Small intestine (tissue), 16 donors: ENCODE data around the gene ZNF317. TPM values are rescaled to one million over a fixed set of nuclear protein-coding genes. Genes with fewer than 3 reads are reported as not detected.

Experiments used
- DNase-seq, 2 donors: peaks; one replicate each; pipeline versions ENCODE4 v3.0.0 to v3.0.0-alpha.2; 2013
- FAIRE-seq: peaks from 2 replicates; lab custom pipeline; 2012; peaks lifted over from hg19 to GRCh38; lab: Jason Lieb, UNC
- H3K27ac ChIP-seq, 3 donors: one replicate each; pipeline ENCODE4 v1.5.1; 2013; ENCODE audit warnings: low read length in 2 of 3, mild to moderate bottlenecking in 2 of 3, control low read depth in 1 of 3, inconsistent platforms in 1 of 3, low read depth in 1 of 3, moderate library complexity in 1 of 3
- H3K27me3 ChIP-seq, 3 donors: one replicate each; pipeline ENCODE4 v1.6.1; 2013; ENCODE audit warnings: low read length in 3 of 3, inconsistent platforms in 1 of 3; ENCODE audit not compliant: control insufficient read depth in 3 of 3, insufficient read depth in 3 of 3
- H3K36me3 ChIP-seq, 3 donors: one replicate each; pipeline ENCODE4 v1.6.1; 2013; ENCODE audit warnings: low read length in 3 of 3, inconsistent platforms in 1 of 3, low read depth in 1 of 3, mild to moderate bottlenecking in 1 of 3, moderate library complexity in 1 of 3; ENCODE audit not compliant: control insufficient read depth in 3 of 3, insufficient read depth in 2 of 3
- H3K4me1 ChIP-seq, 3 donors: one replicate each; pipeline ENCODE4 v1.6.1; 2013; ENCODE audit warnings: low read length in 2 of 3, inconsistent platforms in 1 of 3, low read depth in 1 of 3, mild to moderate bottlenecking in 1 of 3, moderate library complexity in 1 of 3; ENCODE audit not compliant: control insufficient read depth in 3 of 3, insufficient read depth in 2 of 3
- H3K4me3 ChIP-seq, 3 donors: one replicate each; pipeline ENCODE4 v1.5.1; 2013; ENCODE audit warnings: low read length in 3 of 3, control low read depth in 1 of 3, inconsistent platforms in 1 of 3, low read depth in 1 of 3, mild to moderate bottlenecking in 1 of 3, moderate library complexity in 1 of 3
- H3K9me3 ChIP-seq, 2 donors: one replicate each; pipeline ENCODE4 v1.6.1; 2013; ENCODE audit warnings: low read depth in 1 of 2, low read length in 1 of 2; ENCODE audit not compliant: control insufficient read depth in 2 of 2, insufficient read depth in 1 of 2
- WGBS, 3 donors: extraction: QIAGEN DNeasy Blood & Tissue Kit; methylation state at CpG; one replicate each; pipeline ENCODE4 v1.1.7; 2013; 5-methylcytosine and 5-hydroxymethylcytosine counted together
- long read RNA-seq, 10 donors: transcript quantifications; one replicate each; lab custom pipeline, GENCODE V29; 2026
- polyA plus RNA-seq, 4 donors: library from polyadenylated mRNA; stranded (reverse) in 3 of 4; unstranded in 1 of 4; fragments of 200-250 nt in 3 of 4; fragments of 120-200 nt in 1 of 4; gene quantifications; one replicate each; pipeline versions ENCODE4 v1.2.1 to v1.2.3, GENCODE V29; 2013
- donor health status: healthy with polysubstance abuse.
- donor health status: control.
- donor health status: control.
- donor health status: Bipolar disorder and iron deficiency.
- donor health status: healthy.

ZNF317 gene
- 10 to 100 TPM; 15.2 to 35.1 (median 29.8) TPM for polyA plus RNA-seq
- long read RNA-seq, donor 1 = 0 reads
- long read RNA-seq, donor 2, full-length matches to known transcripts = 2 of 2 reads
- long read RNA-seq, donor 2, partial matches to known transcripts = 0 of 2 reads
- long read RNA-seq, donor 2, other reads (novel, unspliced or antisense) = 0 of 2 reads
- long read RNA-seq, donor 3, full-length matches to known transcripts = 2 of 2 reads
- long read RNA-seq, donor 3, partial matches to known transcripts = 0 of 2 reads
- long read RNA-seq, donor 3, other reads (novel, unspliced or antisense) = 0 of 2 reads
- long read RNA-seq, donor 4 = 0 reads
- long read RNA-seq, donor 5, full-length matches to known transcripts = 1 of 1 reads
- long read RNA-seq, donor 5, partial matches to known transcripts = 0 of 1 reads
- long read RNA-seq, donor 5, other reads (novel, unspliced or antisense) = 0 of 1 reads
- long read RNA-seq, donor 6, full-length matches to known transcripts = 5 of 5 reads
- long read RNA-seq, donor 6, partial matches to known transcripts = 0 of 5 reads
- long read RNA-seq, donor 6, other reads (novel, unspliced or antisense) = 0 of 5 reads
- long read RNA-seq, donor 7, full-length matches to known transcripts = 2 of 2 reads
- long read RNA-seq, donor 7, partial matches to known transcripts = 0 of 2 reads
- long read RNA-seq, donor 7, other reads (novel, unspliced or antisense) = 0 of 2 reads
- long read RNA-seq, donor 8 = 0 reads
- long read RNA-seq, donor 9, full-length matches to known transcripts = 1 of 1 reads
- long read RNA-seq, donor 9, partial matches to known transcripts = 0 of 1 reads
- long read RNA-seq, donor 9, other reads (novel, unspliced or antisense) = 0 of 1 reads
- long read RNA-seq, donor 10, full-length matches to known transcripts = 3 of 3 reads
- long read RNA-seq, donor 10, partial matches to known transcripts = 0 of 3 reads
- long read RNA-seq, donor 10, other reads (novel, unspliced or antisense) = 0 of 3 reads

- Histone ChIP-seq H3K4me1 (peaks cover 0 to 4% (median 2%) of the 10 kb centered on the region in 3 donors), H3K36me3 (peaks cover 0 to 7% (median 0%) of the 10 kb centered on the region in 3 donors), H3K9me3 (peaks cover 2 to 11% of the 10 kb centered on the region in 2 donors), H3K27ac (peak within 1 kb of the TSS; percentile 45 to 86 (median 62)), H3K4me3 (peak within 1 kb of the TSS; percentile 67 to 94 (median 88)), H3K27me3 (no peaks in the 10 kb centered on the region)
- WGBS, 3 donors = 0% methylated on average over 43 of the region's 43 CpGs
- FAIRE-seq (no peak), DNase-seq (peak; percentile 95 to 97)
These were observed at the start of gene ZNF317 for GRCh38 chr19:9140159-9140874. Gene ZNF317 (plus strand): TSS chr19:9140397. CDS start chr19:9156017, 15,620 bp downstream.

- Histone ChIP-seq H3K4me1 (no peaks in the 10 kb centered on the region), H3K27me3 (no peaks in the 10 kb centered on the region), H3K27ac (no peak within 1 kb of the TSS), H3K36me3 (no peaks in the 10 kb centered on the region), H3K4me3 (no peak within 1 kb of the TSS), H3K9me3 (no peaks in the 10 kb centered on the region)
- no peak for FAIRE-seq
- DNase-seq = no peak
- WGBS, 3 donors = 59 to 69% (median 66%) methylated on average over 8 of the region's 8 CpGs
These were observed 32.8 kb upstream of the ZNF317 start, which contains the start of gene OR7G2 for GRCh38 chr19:9107375-9107774. Gene OR7G2 (minus strand): TSS chr19:9107475. CDS start chr19:9103243, 4,232 bp downstream.

GRCh38 chr19:9109959-9110358 lies 30.2 kb upstream of the ZNF317 start:
- no peak for DNase-seq
- FAIRE-seq = no peak
- Histone ChIP-seq H3K27ac (no peak overlapping the region), H3K4me1 (no peaks in the 10 kb centered on the region), H3K9me3 (no peaks in the 10 kb centered on the region), H3K4me3 (no peak overlapping the region), H3K36me3 (no peaks in the 10 kb centered on the region), H3K27me3 (no peaks in the 10 kb centered on the region)
- WGBS, 3 donors = 43 to 67% (median 54%) methylated on average over 2 of the region's 2 CpGs

- FAIRE-seq = no peak
- H3K4me1 ChIP-seq = no peaks in the 10 kb centered on the region
- WGBS, 3 donors = 81 to 89% (median 88%) methylated on average over 2 of the region's 2 CpGs
These were observed 24.8 kb upstream of the ZNF317 start, which contains the start of gene OR7G1 for GRCh38 chr19:9115307-9115813. Gene OR7G1 (minus strand): TSS chr19:9115763. CDS start chr19:9115763, 0 bp downstream.

GRCh38 chr19:9116547-9116946 lies 23.6 kb upstream of the ZNF317 start:
- H3K36me3 ChIP-seq = no peaks in the 10 kb centered on the region
- WGBS, 3 donors = 45 to 53% (median 53%) methylated on average over 5 of the region's 5 CpGs
- H3K9me3 ChIP-seq = no peaks in the 10 kb centered on the region
- FAIRE-seq (no peak), DNase-seq (no peak)
- H3K27ac ChIP-seq = no peak overlapping the region
- no peaks in the 10 kb centered on the region for H3K4me1 ChIP-seq
- peaks cover 0 to 2% (median 0%) of the 10 kb centered on the region in 3 donors for H3K27me3 ChIP-seq
- no peak overlapping the region for H3K4me3 ChIP-seq

More at GRCh38 chr19:9115307-9115813, 24.8 kb upstream of the ZNF317 start, which contains the start of gene OR7G1:
- Histone ChIP-seq H3K27me3 (peaks cover 0 to 1% (median 0%) of the 10 kb centered on the region in 3 donors), H3K27ac (no peak within 1 kb of the TSS), H3K36me3 (no peaks in the 10 kb centered on the region), H3K4me3 (no peak within 1 kb of the TSS), H3K9me3 (no peaks in the 10 kb centered on the region)
- no peak for DNase-seq

GRCh38 chr19:9126900-9127405 lies 13.2 kb upstream of the ZNF317 start, which contains the start of gene OR7G3:
Gene OR7G3 (minus strand): TSS chr19:9126950. CDS start chr19:9126950, 0 bp downstream.
- 65 to 80% (median 73%) methylated on average over 1 of the region's 1 CpG for WGBS, 3 donors
- no peaks in the 10 kb centered on the region for H3K36me3 ChIP-seq
- H3K4me3 ChIP-seq = no peak within 1 kb of the TSS
- DNase-seq = no peak
- H3K27ac ChIP-seq = no peak within 1 kb of the TSS
- FAIRE-seq = no peak
- no peaks in the 10 kb centered on the region for H3K4me1 ChIP-seq
- no peaks in the 10 kb centered on the region for H3K9me3 ChIP-seq
- H3K27me3 ChIP-seq = no peaks in the 10 kb centered on the region

- Histone ChIP-seq H3K27me3 (no peaks in the 10 kb centered on the region), H3K4me1 (no peaks in the 10 kb centered on the region), H3K36me3 (no peaks in the 10 kb centered on the region), H3K27ac (no peak overlapping the region), H3K4me3 (no peak overlapping the region), H3K9me3 (no peaks in the 10 kb centered on the region)
- 44 to 62% (median 61%) methylated on average over 3 of the region's 3 CpGs for WGBS, 3 donors
- DNase-seq (no peak), FAIRE-seq (no peak)
These were observed 12.0 kb upstream of the ZNF317 start for GRCh38 chr19:9128171-9128570.
